Measurements from ENCODE around the gene MAD2L2.

DNA sequence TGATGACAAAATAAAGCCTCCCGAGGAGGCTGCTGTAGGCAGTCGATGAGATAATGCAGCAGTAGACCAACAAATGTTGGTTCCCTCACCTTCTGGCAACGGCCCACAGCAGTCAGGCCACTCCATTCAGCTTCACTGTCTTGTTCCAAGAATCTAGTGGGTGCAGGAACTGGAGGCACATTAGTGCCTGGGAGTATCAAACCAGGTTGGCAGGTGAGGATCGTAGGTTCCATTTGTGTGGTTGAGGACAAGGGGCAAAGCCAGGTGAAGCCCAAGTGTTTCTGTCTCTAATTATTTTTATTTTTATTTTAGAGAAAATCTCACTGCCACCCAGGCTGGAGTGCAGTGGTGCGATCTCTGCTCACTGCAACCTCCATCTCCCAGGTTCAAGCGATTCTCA, 40.0 kb downstream of the MAD2L2 start:
- TF ChIP-seq POLR2AphosphoS5 (IDR thresholded peaks at IDR 0.05; ENCODE audit: insufficient read depth in 1 of 2, low read depth in 1 of 2) (no peak), CTCF (IDR thresholded peaks at IDR 0.05) (no peak), POLR2A (IDR thresholded peaks at IDR 0.05) (no peak)

Measured in vagina (tissue), 2 donors.